UCSD-AML1 (cell line): ENCODE measurements around the gene NMNAT3.

Source experiments
- DNase-seq: peaks from one replicate; lab custom pipeline; 2025; ENCODE audit not compliant: unreplicated experiment; lab: John Stamatoyannopoulos, UW

Gene NMNAT3

DNA sequence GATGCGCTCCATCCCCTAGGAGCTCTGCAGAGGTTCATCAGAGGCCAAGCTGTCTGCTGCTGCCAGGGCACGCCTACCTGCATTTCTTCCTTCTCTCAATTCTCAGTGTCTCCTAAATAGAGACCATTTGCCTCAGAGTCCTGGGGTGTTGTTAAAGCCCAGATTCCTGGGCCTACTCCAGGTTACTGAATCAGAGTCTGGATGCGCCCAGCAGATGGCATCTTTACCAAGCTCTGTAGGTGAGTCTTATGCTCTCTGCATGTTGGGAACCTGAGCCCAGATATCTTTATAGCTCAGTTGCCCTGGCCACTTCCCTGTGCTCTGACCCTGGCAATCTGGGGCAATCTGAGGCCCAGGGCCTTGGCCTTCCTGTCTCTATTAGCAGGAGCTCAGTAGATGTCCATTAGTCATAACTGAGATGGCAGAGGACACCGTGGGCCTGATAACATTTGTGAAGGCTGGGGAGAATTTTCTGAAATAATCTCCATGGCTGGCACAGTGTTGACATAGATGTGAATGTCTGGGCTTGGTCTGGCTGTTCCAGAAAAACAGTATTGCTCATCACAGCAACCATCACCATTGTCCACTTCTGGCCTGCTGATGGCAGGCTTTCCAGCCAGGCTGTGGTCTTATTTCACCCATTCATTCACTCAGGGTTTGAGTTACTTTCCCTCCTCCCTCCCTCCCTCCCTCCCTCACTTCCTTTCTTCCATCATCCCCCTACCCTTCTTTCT is 125.0 kb downstream of the NMNAT3 start:
- DNase-seq: no peak

DNA sequence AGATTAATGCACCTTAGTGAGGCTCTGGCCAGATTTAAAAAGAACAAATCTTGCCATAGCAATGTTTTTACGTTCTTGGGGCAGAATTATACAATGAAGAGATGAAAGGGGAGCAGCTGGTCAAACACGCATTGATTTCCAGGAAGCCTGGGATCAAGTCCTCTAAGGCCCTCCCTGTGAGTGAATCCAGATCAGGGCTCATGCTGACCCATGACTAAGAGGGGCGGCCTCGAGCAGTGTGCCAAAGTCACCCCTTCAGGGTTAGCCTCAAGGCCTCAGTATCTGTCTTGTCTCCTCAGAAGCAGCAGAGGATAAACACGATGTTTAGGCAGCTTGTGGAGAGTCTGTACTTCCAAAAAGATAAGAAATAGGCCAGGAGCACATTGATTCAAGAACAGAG is 129.0 kb downstream of the NMNAT3 start:
- DNase-seq: no peak

DNA sequence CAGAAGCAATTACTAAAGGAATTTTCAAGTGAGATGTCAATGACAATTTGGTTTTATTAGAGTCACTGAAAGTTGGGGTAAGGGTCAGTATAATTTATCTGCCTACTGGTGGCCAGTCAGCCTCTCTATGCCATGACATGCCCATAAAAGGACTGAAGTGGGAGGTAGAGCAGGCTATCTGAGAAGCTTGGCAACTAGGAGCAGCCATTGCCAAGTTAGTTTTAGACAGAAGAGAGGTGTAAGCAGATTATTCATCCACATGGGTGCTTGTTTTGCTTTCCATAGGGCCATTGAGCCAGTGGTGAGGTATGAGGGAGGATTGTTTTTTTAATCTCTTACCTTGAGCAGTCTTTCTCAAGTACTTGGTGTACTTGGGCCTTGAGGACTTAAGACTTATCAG is 130.1 kb downstream of the NMNAT3 start:
- no peak for DNase-seq

- no peak for DNase-seq
Measured at GRCh38 chr3:139546772-139547171, 131.0 kb downstream of the NMNAT3 start.

DNA sequence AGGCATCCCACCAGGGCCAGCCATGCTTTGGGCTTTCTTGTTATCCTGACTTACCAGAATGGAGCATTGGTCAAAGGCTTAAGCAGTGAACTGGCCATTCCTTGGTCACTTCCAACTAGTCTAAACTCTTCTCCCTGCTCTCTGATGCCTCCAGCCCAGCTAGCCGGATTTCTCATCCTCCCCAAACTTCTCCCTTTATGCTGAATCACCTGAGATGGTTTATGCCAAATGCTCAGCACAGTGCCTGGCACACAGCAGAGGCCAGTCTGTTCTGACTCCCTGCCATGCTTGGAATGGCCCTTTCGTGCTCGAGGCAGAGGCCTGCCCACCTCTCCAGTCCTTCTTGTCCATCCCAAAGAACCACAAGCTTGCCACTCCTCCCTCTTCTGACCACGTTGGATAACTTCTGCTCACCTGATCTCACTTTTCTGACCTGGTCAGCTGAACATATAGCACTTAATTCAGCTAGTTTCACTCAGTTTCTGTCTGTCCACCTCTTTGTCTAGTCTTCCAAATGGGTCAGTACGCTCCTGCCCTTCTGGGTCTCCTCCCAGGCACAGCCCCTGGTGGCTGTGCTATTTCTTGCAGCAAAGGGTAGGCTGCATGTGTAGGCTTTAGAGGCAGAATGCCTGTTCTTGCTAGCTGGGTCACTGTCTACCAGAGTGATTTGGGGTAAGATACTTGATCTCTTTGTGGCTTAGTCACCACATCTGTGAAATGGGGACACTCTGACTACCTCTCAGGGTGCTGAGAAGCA is 136.1 kb downstream of the NMNAT3 start:
- DNase-seq: no peak

DNA sequence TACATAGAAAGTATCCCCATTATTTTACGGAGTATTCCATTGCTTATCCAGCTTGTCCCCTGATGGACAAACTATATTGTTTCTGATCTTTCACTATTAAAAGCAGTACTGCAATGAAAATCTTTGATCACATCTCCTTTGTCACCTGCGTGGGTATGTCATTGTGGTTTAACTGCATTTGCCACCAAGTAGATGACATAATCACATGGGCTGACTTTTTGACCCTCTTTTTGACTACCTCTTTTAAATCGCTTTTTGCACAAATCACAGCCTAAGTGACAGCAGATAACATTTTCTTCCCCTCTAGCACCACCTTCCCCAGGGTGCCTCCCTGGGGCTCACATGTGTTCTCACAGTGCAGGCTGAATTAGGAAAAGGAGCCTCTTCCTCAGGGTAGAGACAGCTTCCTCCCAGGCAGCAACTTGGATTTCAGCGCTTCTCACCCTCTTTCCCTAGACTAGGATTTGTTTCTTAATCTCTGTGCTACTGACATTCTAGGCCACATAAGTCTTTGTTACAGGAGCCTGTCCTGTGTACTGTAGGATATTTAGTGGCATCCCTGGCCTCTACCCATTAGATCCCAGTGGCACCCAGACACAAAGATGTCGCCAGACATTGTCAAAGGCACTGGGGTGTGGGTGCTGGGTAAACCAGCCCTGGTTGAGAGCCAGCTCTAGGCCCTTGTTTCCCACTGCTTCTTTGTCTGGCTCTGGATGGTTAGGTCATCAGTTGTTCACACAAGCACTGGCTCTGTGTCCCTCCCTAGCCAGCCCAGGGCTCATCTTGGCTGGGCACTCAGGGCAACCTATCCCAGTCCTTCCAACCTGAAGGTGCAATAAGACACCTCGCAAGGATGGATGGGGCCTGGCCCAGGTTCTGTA is 136.9 kb downstream of the NMNAT3 start:
- DNase-seq: no peak

DNA sequence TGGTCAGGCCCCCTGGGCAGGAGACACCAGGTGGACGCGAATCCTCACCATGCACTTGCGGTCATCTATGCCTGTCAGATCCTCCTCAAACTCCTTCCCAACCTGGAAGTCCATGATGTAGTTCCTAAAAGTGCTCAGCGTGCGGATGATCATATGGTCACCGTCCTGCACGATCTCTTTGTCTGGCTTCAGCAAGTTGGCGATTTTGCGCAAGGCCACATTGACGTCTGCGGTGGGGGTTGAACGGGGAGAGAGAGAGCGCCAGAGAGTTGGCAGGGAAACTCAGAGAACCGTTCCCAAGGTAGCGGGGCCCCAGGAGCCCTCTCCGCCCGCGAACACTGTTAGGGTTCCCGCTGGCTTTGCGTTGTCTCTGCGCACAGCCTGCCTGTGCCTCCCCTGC is 139.0 kb downstream of the NMNAT3 start:
- no peak for DNase-seq

- no peak for DNase-seq
Measured at GRCh38 chr3:139537795-139538621, 139.8 kb downstream of the NMNAT3 start.

DNA sequence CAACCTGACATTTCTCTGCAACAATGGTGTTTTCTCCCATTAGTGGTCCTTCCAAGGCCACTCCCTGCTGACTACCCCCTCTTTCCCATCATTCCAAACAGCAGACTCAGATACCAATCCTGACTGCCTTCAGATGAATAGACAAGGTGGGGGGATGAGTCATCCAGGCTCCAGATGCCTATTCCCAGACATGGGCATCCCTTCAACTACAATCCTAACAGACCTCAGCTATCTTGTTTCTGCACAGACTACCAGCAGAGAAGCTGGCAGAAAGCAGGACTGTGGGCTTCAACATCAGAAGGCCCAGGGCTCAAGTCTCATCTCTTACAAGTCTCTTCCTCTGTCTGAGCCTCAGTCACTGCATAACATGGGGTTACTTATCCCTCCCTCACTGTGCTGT is 140.4 kb downstream of the NMNAT3 start:
- DNase-seq: no peak

DNA sequence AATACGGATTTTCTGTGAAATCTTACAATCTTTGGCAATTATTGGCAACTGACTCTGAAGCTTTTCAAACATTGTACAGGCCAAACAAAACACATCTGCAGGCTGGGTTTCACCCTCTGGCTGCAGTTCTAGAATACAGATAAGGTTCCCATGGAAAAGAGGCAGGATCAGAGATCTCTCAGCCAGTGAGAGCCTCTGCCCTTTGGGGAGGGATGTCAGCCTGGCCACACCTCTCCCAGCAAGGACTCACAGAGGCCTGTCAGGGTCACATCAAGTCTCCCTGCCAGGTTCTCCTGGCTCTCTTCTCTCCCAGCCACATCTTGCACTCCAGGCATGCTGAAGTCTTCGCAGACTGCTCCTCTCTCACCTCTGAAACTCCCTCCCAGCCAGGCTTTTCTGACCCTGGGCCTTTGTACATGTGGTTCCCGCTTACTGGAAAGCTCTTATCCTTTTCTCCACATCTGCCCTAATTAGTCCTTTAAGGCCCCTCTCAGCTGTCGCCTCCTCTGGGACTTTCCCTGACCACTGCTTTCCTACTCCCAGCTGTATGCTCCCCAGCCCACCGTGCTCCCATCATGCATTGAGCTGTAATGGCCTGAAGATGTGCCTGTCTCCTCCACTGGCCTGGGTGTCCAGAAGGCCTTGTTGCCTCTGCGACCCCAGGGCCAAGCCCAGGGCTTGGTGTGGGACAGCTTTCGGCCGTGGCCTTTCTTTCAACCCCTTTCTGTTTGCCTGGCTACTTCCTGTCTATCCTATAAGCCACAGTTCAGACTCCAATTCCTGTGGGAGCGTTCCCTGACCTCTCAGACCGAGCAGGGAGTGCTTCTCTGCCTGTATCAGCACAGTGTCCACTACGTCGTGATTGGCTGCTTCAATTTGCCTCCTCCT is 142.5 kb downstream of the NMNAT3 start:
- no peak for DNase-seq

GRCh38 chr3:139534455-139534812 is 143.3 kb downstream of the NMNAT3 start:
- no peak for DNase-seq

DNA sequence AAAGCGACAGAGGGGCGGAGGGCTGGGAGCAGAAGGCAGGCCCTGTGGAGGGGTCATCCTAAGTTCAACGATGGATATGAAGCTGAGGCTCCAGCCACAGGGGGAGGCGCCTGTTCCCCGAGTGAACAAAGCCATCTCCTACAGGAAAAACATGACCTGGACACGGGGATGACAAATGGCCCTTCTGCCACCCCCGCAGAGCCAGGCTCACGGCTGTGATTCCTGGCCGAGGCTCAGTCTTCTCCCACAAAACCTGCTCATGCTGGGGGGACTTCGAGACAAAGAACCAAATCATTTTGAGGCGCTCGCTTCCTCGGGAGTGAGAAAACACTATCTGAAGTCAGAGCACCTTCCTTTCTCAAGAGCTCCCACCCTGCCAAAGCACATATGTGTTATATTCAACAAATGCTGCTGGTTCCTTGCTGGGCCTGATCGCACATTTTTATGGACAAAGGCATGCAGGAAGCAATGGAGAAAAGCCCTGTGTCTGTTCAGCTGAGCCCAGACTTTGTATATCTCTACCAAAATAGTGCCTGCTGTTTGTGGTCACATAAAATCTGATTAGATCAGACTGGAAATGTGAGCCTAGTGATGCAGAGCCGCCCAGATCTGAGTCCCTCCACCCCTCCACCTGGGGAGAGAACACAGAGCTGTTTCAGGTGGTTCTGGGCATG is 143.9 kb downstream of the NMNAT3 start:
- DNase-seq: no peak

GRCh38 chr3:139532976-139533375 is 144.8 kb downstream of the NMNAT3 start:
- DNase-seq: no peak

DNA sequence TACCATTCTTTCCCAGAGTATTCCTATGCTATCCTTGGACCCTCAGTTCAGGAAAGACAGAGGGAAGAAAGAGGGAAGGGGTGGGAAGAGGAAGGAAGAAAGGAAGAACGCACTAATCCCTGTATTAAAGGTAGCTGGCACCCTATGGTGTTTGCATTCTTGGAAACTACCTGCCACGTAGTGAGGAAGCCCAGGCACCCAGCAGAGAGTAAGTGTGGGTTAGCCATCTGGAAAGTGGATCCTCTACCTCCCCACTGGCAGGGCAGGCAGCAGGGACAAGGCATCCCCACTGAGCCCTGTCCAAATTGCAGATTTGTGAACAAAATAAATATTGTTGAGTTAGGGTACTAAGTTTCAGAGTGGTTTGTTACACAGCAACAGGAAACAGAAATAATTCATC is 147.1 kb downstream of the NMNAT3 start:
- DNase-seq: no peak

DNA sequence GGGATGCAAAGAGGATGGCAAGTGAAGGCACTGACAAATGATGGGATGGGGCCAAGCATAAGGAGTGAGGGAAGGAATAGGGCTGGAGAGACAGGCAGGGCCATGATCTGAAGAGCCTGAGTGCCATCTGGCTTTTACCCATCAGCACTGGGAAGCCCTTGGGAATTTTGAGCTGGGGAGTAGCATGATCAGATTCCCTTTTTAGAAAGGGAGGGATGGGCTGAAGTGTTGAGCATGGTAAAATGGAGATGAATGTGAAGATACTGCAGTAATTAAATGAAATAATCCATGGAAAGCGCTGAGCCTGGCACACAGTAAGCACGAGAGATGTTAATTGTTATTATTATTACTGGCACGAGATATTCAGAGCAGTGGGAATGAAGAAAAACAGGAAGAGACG is 148.1 kb downstream of the NMNAT3 start:
- DNase-seq: no peak

DNA sequence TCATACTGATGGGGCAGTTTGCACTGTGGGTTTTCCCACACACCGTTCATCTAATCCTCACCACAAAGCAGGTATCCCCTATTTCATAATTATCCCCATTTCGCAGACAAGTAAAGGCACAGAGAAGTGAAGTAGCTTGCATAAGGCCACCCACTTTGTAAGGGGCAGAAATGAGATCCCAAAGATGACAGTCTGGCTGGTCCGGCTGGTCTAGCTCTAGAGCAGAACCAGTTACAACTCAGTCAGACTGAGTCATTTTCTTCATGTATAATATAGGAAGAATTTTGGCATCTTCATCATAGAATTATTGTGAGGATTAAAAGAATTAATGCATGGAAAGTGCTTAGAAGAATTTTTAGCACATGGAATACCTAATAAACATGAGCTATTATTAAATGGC is 148.8 kb downstream of the NMNAT3 start:
- DNase-seq: no peak

- DNase-seq: no peak
Measured at GRCh38 chr3:139528281-139528680, 149.5 kb downstream of the NMNAT3 start.

DNA sequence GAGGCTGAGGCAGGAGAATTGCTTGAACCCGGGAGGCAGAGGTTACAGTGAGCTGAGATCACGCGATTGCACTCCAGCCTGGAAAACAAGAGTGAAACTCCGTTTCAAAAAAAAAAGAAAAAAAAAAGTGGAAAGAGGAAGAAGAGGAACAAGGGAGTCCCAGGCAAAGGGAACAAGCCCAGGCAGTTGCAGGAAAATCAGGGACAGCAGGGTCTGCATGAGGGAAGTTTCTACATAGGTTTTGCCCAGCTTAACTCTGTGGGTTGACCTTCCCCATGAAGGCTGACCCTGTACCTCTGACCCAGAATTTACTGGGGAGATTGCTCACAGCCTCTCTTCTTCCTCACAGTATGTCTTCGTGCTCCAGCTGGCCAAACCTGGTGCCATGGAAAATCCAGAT is 150.5 kb downstream of the NMNAT3 start:
- DNase-seq: no peak

GRCh38 chr3:139526146-139526545 is 151.6 kb downstream of the NMNAT3 start:
- DNase-seq: no peak
